ENCODE data around the gene USH1G.

The USH1G gene

DNA sequence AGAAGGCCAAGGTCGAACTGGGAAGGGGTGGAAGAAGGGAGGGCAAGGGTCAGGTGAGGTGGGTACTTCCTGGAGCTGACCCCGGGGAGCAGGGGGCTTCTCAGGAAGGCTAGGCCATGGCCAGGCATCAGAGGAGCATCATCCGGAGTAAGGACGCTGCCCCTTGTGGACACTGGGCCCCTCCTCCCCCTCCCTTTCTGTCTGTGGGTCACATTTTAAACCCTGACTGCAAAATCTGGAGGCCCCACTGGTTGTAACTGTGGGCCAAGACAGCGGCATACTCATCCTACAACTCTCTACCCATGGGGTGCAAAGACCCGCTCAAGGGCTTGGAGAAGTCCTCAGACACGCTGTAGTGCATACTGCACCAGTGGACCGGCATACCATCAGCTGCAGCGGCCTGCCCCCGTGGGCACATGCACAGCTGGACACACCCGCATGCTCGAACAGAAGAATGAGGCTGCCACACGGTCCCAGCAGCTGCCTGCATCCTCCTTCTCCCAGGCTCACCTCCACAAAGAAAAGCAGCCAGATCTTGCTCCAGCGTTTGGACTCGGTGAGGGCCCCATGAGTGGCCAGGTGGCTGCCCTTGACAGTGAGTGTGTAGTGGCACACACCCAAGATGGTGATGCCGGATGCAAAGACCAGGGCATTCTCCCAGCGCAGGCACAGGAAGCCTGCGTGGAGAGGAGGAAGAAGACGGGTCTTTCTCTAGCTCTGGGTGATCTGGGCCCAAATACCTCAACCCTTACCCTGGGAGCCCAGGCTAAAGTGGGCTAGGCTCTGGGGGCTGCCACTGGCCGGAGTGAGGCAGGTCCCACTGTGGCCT is 30.8 kb downstream of the USH1G start:
- no peak for TF ChIP-seq ZFX (IDR thresholded peaks at IDR 0.05; ENCODE audit: borderline replicate concordance)
- TF ChIP-seq, protein P1, sequence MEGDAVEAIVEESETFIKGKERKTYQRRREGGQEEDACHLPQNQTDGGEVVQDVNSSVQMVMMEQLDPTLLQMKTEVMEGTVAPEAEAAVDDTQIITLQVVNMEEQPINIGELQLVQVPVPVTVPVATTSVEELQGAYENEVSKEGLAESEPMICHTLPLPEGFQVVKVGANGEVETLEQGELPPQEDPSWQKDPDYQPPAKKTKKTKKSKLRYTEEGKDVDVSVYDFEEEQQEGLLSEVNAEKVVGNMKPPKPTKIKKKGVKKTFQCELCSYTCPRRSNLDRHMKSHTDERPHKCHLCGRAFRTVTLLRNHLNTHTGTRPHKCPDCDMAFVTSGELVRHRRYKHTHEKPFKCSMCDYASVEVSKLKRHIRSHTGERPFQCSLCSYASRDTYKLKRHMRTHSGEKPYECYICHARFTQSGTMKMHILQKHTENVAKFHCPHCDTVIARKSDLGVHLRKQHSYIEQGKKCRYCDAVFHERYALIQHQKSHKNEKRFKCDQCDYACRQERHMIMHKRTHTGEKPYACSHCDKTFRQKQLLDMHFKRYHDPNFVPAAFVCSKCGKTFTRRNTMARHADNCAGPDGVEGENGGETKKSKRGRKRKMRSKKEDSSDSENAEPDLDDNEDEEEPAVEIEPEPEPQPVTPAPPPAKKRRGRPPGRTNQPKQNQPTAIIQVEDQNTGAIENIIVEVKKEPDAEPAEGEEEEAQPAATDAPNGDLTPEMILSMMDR (IDR thresholded peaks at IDR 0.05): peak; percentile 2; the same call in 1 of the 2 replicates
- H3K27ac ChIP-seq: no peak overlapping the region

DNA sequence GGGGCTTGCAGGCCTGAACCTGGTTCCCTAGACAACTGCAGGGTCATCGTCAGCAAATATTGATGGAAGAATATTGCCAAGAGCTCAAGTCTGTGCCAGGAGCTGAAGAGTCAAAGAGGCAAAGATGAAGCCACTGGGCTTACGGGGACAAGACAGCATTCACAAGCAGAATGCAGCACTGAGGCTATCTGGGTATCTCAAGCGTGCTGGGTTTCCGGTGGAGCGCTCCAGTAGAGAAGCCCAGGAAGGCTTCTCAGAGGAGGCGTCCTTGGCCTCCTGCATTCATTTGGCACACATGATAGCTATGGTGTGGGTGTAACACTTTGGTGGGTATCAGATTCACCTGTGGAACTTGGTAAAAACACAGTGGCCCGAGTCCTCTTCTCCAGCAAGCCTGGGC is 32.5 kb downstream of the USH1G start:
- no peak overlapping the region for H3K27ac ChIP-seq
- TF ChIP-seq, protein P1 (IDR thresholded peaks at IDR 0.05): no peak
- TF ChIP-seq ZFX (IDR thresholded peaks at IDR 0.05; ENCODE audit: borderline replicate concordance): no peak

DNA sequence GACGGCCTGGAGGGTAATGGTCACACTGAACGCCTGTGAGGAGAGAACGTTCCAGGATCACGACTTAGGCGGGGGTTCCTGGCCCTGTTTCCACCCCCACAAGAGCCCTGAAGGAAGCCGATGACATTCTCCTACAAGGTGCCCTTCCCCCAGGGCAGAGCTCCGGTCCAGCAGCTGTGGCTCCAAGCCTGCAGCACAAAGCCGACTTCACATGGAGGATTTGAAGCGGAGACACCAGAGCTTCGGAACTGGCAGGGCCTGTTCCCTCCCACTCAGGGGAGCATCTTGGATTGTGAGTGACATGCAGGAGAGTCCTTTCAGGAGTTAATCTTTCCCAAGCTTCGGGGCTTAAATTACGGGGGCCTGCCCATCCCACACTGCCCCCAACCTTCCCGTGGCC is 34.6 kb downstream of the USH1G start:
- TF ChIP-seq, protein P1 (IDR thresholded peaks at IDR 0.05): no peak
- no peak for TF ChIP-seq ZFX (IDR thresholded peaks at IDR 0.05; ENCODE audit: borderline replicate concordance)
- no peak overlapping the region for H3K27ac ChIP-seq

DNA sequence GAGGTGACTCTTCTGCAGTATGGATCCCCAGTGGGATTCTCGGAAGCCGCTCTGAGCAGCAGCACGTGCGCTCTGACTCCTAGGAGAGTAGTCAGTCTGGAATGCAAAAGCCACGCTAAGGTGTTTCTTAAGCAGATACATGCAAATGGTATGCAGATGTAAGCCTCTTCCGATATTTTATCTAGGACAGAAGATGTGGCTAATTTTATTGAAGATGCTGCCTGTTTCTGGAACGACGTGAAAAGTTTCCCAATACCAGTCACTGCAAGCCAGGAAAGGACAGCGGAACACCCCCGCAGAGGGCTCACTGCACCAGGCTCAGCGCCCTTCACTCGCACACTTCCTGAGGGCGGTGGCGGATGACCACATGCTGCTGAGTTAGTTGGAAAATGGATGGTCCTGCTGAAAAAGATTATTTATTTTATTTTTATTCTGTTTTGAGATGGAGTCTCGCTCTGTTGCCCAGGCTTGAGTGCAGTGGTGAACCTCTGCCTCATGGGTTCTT is 39.8 kb downstream of the USH1G start:
- H3K27ac ChIP-seq: no peak overlapping the region

DNA sequence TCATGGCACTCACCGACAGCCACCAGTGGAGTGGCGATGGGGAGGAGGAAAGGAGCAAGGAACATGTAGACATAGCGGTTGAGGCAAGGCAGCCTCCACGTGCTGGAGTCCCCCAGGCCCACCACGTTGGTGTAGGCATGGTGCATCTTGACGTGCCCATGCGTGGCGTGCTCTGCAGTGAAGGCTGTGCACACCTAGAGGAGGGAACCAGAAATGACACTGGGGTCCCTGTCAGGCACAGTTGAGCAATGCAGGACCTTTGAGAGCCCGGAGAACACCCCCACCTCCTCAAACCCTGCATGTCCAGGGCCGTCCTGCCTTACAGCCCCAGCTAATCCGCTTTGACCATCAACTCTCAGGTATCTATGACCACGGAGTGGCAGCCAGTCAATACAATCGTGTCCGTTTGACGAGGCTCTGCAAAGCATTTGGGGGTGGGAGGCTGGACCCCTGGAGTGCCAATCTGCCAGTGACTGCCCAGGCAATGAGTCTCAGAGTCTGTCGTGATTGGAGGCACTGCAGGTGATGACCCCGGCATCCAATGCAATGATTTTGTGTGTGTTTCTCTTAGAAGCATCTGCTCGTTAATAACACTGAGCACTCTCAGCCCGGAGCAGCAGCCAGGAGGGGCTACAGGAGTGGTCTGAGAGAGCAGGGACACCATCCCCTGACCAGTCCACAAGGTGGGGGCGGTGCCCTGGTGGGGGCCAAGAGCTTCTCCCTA is 40.4 kb downstream of the USH1G start:
- H3K27ac ChIP-seq: no peak overlapping the region
- no peak for TF ChIP-seq ZFX (IDR thresholded peaks at IDR 0.05; ENCODE audit: borderline replicate concordance)
- TF ChIP-seq, protein P1 (IDR thresholded peaks at IDR 0.05): no peak

More for the DNA sequence above, 39.8 kb downstream of the USH1G start:
- TF ChIP-seq, protein P1 (IDR thresholded peaks at IDR 0.05): no peak

DNA sequence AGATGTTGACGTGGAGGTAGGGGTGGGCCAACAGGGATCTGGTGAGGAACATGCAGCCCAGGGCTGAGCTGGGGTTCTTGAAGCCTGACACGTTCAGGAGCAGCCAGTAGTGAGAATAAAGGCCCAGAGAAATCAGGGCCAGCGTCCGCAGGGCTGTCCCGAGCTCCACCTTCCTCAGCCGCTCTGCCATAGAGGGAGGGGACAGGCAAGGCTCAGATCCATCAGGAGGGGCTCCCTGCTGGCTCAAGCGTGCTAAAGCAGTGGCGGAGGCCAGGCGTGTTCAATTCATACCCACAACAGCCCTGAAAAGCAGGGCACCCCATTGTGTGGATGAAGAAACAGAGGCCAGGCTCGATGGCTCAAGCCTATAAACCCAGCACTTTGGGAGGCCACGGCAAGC is 42.0 kb downstream of the USH1G start:
- TF ChIP-seq, protein P1 (IDR thresholded peaks at IDR 0.05): no peak
- no peak for TF ChIP-seq ZFX (IDR thresholded peaks at IDR 0.05; ENCODE audit: borderline replicate concordance)

DNA sequence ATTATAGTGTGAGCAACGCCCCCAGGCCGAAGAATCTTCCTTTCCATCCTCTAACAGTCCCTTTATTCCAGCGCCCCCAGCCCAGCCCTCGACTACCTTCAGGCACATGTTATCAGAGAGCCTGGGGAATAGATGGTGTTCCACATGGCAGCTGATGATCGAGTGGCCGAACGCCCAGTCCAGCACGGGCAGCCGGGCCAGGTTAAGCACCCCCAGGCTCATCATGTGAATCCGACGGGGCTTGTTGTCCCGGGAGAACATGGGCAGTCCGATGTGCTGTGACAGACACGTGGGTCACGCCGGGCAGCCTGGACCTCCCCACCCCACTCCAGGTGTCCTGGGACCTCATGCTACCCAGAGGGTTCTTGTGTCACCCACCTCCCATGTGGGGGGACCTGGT is 43.7 kb downstream of the USH1G start:
- TF ChIP-seq, protein P1 (IDR thresholded peaks at IDR 0.05): no peak
- TF ChIP-seq ZFX (IDR thresholded peaks at IDR 0.05; ENCODE audit: borderline replicate concordance): no peak
- H3K27ac ChIP-seq: no peak overlapping the region

More for the DNA sequence above, 42.0 kb downstream of the USH1G start:
- H3K27ac ChIP-seq: no peak overlapping the region
